ENCODE results near the gene LCE1B. TPM values are rescaled to one million over a fixed set of nuclear protein-coding genes. Genes with fewer than 3 reads are reported as not detected.

LCE1B gene
- not detected in 5 replicates for total RNA-seq (2022; extraction: Qiagen RNA extraction; ENCODE audit: low read depth)

DNA sequence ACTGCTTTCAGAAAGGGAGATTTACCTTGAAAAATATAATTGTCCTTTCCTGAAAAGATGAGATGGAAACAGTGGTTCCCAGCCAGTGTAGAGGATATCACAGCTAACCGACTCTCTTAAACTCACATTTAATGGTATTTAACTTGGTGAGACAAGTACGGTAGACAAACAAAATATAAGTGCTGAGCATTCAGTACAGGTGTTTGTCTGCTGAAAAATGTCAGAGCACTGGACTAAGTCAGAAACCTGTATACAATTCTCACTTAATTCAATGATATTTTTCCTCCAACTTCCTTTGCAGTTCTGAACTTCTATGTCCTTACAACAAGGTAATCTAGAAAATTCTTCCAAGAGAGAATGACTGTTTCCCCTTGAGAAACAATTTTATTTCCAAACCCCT lies at the start of gene LCE1B:
TSS of gene LCE1B (plus strand) at position 301 of the 400 bp plus-strand sequence. CDS start 476 bp downstream, outside the sequence.

DNA sequence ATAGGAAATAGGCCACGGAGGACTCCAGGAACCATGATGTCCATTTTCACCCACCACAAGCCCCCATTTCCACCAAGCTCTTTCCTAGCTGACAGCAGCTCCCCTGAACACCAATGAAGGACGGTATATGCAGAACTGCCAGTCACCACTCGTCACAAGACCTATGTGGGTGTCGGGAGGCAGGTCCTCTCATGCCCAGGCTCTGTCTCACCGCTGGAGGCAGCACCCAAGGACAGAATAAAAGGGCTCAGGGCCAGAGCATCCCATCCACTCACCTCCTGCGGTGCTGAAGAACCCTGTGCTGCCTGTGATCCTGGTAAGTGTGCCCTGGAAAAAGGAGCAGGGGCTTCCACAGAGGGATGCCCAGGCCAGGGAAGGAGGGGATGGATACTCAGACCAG lies 36.9 kb upstream of the LCE1B start, which contains the start of gene LCE1F:
TSS of gene LCE1F (plus strand) at position 266 of the 400 bp plus-strand sequence. CDS start 1,232 bp downstream, outside the sequence.

GRCh38 chr1:152786077-152786476 lies 25.7 kb upstream of the LCE1B start, which contains the start of gene LCE1E:
Gene LCE1E, plus strand, starts transcription at chr1:152786257. Its CDS starts 1,043 bp downstream, at chr1:152787300.

DNA sequence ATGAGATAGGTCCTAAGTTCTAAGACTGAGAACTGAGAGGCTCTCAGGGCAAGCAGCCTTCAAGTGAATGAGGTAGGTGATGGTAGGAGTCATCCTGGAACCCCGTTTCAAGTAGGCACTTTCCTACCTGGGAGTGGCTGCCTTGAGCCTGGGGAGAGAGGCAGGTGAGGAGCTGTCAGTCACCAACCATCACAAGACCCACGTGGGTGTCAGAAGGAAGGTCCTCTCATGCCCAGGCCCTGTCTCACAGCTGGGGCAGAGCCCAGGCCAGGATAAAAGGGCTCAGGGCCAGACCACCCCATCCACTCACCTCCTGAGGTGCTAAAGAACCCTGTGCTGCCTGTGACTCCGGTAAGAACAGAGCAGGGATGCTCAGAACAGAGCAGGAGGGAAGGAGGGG lies 15.3 kb upstream of the LCE1B start, which contains the start of gene LCE1D:
TSS of gene LCE1D (plus strand) at position 301 of the 400 bp plus-strand sequence. CDS start 1,074 bp downstream, outside the sequence.

DNA sequence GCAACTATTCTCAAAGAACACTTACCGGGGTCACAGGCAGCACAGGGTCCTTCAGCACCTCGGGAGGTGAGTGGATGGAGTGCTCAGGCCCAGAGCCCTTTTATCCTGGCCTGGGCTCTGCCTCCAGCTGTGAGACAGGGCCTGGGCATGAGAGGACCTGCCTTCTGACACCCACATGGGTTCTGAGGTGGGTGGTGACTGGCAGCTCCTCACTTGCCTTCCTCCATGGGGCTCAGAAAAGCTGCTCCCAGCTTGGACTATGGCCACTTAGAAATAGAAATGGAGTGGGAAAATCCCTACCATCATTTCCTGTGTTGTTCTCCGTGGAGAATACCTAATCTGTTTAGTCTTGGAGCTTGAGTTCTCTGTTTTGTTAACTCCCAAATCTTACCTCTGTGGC lies 5.2 kb upstream of the LCE1B start, which contains the start of gene LCE1C:
TSS of gene LCE1C (minus strand) at position 76 of the 400 bp plus-strand sequence. CDS start 1,173 bp downstream, outside the sequence.

DNA sequence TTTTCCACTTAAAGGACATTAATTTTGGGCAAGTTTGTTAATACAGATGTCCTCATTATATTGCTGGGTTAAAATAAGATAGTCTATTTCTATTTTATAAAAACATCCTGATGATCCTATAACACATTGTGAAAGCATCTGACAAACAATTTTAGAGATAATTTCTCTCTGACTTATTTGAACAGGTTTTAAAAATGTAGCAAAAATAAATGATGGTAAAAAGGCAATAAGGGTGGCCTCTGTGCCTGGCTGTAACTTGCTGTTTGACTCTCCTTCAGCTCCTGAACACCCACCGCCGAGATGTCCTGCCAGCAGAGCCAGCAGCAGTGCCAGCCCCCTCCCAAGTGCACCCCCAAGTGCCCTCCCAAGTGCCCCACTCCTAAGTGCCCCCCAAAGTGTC lies 15.4 kb downstream of the LCE1B start, which contains the start of gene LCE1A:
TSS of gene LCE1A (plus strand) at position 301 of the 400 bp plus-strand sequence. CDS start at position 301, 0 bp downstream.

GRCh38 chr1:152842556-152842955 lies 30.8 kb downstream of the LCE1B start, which contains the start of gene LCE6A:
Gene LCE6A, plus strand, starts transcription at chr1:152842856. Its CDS starts 665 bp downstream, at chr1:152843521.

DNA sequence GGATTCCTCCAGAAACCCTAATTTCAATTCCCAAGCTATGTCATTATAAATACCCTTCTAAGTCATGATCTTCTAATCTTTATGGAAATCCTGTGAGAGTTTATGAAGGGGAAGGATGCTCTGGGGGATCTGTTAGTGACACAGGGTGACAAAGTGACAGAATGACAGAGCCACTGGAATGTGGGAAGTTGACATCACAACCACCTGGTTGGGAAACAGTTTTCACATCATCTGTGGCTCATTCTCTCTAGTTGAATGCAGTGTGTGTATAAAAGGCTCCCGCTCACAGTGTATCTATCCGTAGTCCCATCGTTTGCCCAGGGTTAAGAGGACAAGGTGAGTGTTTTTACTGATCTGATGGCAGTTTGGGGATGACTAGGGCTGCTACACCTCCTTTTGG lies 47.9 kb downstream of the LCE1B start, which contains the start of gene LCE7A:
TSS of gene LCE7A (plus strand) at position 301 of the 400 bp plus-strand sequence. CDS start 702 bp downstream, outside the sequence.

Other genes with a start within 250 kb of the LCE1B start
- gene LCE3E, start 245.2 kb upstream of the LCE1B start, total RNA-seq (2022; extraction: Qiagen RNA extraction; ENCODE audit: low read depth): 0.51 TPM in 1 of 5 replicates, not detected in the others
- 1.6 to 2.7 TPM (median 2.4 TPM) in 5 replicates for gene LCE3D, start 231.5 kb upstream of the LCE1B start, total RNA-seq (2022; extraction: Qiagen RNA extraction; ENCODE audit: low read depth)
- not detected in 5 replicates for gene LCE3C, start 211.7 kb upstream of the LCE1B start, total RNA-seq (2022; extraction: Qiagen RNA extraction; ENCODE audit: low read depth)
- not detected in 5 replicates for gene LCE3B, start 198.2 kb upstream of the LCE1B start, total RNA-seq (2022; extraction: Qiagen RNA extraction; ENCODE audit: low read depth)
- gene LCE3A, start 188.9 kb upstream of the LCE1B start, total RNA-seq (2022; extraction: Qiagen RNA extraction; ENCODE audit: low read depth): not detected in 5 replicates
- gene LCE2D, start 148.6 kb upstream of the LCE1B start, total RNA-seq (2022; extraction: Qiagen RNA extraction; ENCODE audit: low read depth): not detected in 5 replicates
- gene LCE2C, start 136.7 kb upstream of the LCE1B start, total RNA-seq (2022; extraction: Qiagen RNA extraction; ENCODE audit: low read depth): not detected in 5 replicates
- not detected in 5 replicates for gene LCE2B, start 125.8 kb upstream of the LCE1B start, total RNA-seq (2022; extraction: Qiagen RNA extraction; ENCODE audit: low read depth)
- gene LCE2A, start 113.6 kb upstream of the LCE1B start, total RNA-seq (2022; extraction: Qiagen RNA extraction; ENCODE audit: low read depth): not detected in 5 replicates
- gene LCE4A, start 103.8 kb upstream of the LCE1B start, total RNA-seq (2022; extraction: Qiagen RNA extraction; ENCODE audit: low read depth): not detected in 5 replicates
- gene KPRP, start 53.9 kb upstream of the LCE1B start, total RNA-seq (2022; extraction: Qiagen RNA extraction; ENCODE audit: low read depth): 0.07 TPM in 1 of 5 replicates, not detected in the others
- gene LCE1F, start 36.8 kb upstream of the LCE1B start, total RNA-seq (2022; extraction: Qiagen RNA extraction; ENCODE audit: low read depth): not detected in 5 replicates
- 0.10 to 0.21 TPM in 2 of 5 replicates, not detected in the others for gene LCE1E, start 25.7 kb upstream of the LCE1B start, total RNA-seq (2022; extraction: Qiagen RNA extraction; ENCODE audit: low read depth)
- not detected in 5 replicates for gene LCE1D, start 15.2 kb upstream of the LCE1B start, total RNA-seq (2022; extraction: Qiagen RNA extraction; ENCODE audit: low read depth)
- not detected in 5 replicates for gene LCE1C, start 5.3 kb upstream of the LCE1B start, total RNA-seq (2022; extraction: Qiagen RNA extraction; ENCODE audit: low read depth)
- not detected in 5 replicates for gene LCE1A, start 15.5 kb downstream of the LCE1B start, total RNA-seq (2022; extraction: Qiagen RNA extraction; ENCODE audit: low read depth)
- not detected in 5 replicates for gene LCE6A, start 30.9 kb downstream of the LCE1B start, total RNA-seq (2022; extraction: Qiagen RNA extraction; ENCODE audit: low read depth)
- gene LCE7A, start 48.0 kb downstream of the LCE1B start, total RNA-seq (2022; extraction: Qiagen RNA extraction; ENCODE audit: low read depth): not detected in 5 replicates
- gene SMCP, start 66.4 kb downstream of the LCE1B start, total RNA-seq (2022; extraction: Qiagen RNA extraction; ENCODE audit: low read depth): not detected in 5 replicates
- gene IVL, start 96.6 kb downstream of the LCE1B start, total RNA-seq (2022; extraction: Qiagen RNA extraction; ENCODE audit: low read depth): 0.10 to 0.15 TPM (median 0.10 TPM) in 3 of 5 replicates, not detected in the others
- gene SPRR5, start 135.2 kb downstream of the LCE1B start, total RNA-seq (2022; extraction: Qiagen RNA extraction; ENCODE audit: low read depth): not detected in 5 replicates
- gene SPRR4, start 158.7 kb downstream of the LCE1B start, total RNA-seq (2022; extraction: Qiagen RNA extraction; ENCODE audit: low read depth): not detected in 5 replicates
- not detected in 5 replicates for gene SPRR1A, start 172.1 kb downstream of the LCE1B start, total RNA-seq (2022; extraction: Qiagen RNA extraction; ENCODE audit: low read depth)
- gene SPRR3, start 189.8 kb downstream of the LCE1B start, total RNA-seq (2022; extraction: Qiagen RNA extraction; ENCODE audit: low read depth): not detected in 5 replicates
- gene SPRR1B, start 219.2 kb downstream of the LCE1B start, total RNA-seq (2022; extraction: Qiagen RNA extraction; ENCODE audit: low read depth): not detected in 5 replicates
- not detected in 5 replicates for gene SPRR2D, start 229.1 kb downstream of the LCE1B start, total RNA-seq (2022; extraction: Qiagen RNA extraction; ENCODE audit: low read depth)
- gene SPRR2A, start 245.5 kb downstream of the LCE1B start, total RNA-seq (2022; extraction: Qiagen RNA extraction; ENCODE audit: low read depth): not detected in 5 replicates